HEK293 (cell line): Measurements from ENCODE around the gene BCL7A.

Source experiments
- CTCF ChIA-PET: fragments of 350-600 bp; formaldehyde crosslinking; extraction: SDS; loops from one replicate; lab custom pipeline; 2021; ENCODE audit warnings: antibody characterized with exemption; lab: Yijun Ruan, JAX
- POLR2A ChIA-PET: fragments of 300-600 bp; formaldehyde crosslinking; extraction: SDS; loops from one replicate; lab custom pipeline; 2020; ENCODE audit warnings: antibody characterized with exemption, inconsistent platforms; lab: Yijun Ruan, JAX
- H3K27ac ChIP-seq: fragments of 200-500 bp; sonication (Bioruptor generic); 2 replicates; pipeline ENCODE4 v1.5.1; 2014; ENCODE audit warnings: low read depth, low read length, control low read depth, inconsistent platforms; ENCODE audit errors: extremely low read depth
- H3K36me3 ChIP-seq, 2 experiments: fragments of 200-500 bp in 1 of 2; sonication (Bioruptor generic) in 1 of 2; 1 replicate in 1 of 2; 2 replicates in 1 of 2; pipeline ENCODE4 v1.5.1; 2014 to 2017; ENCODE audit warnings: inconsistent platforms in 2 of 2, low read length in 2 of 2; ENCODE audit not compliant: control insufficient read depth in 2 of 2, insufficient read depth in 1 of 2
- H3K4me1 ChIP-seq: fragments of 200-500 bp; sonication (Bioruptor generic); 2 replicates; pipeline ENCODE4 v1.5.1; 2014; ENCODE audit warnings: mild to moderate bottlenecking, low read length, inconsistent platforms; ENCODE audit not compliant: control insufficient read depth, insufficient read depth
- H3K4me3 ChIP-seq: 2 replicates; pipeline ENCODE4 v1.5.1; 2011; ENCODE audit warnings: low read depth, mild to moderate bottlenecking, control low read depth, low read length, moderate library complexity
- H3K9me3 ChIP-seq: fragments of 200-500 bp; sonication (Bioruptor generic); 2 replicates; pipeline ENCODE4 v1.5.1; 2014; ENCODE audit warnings: low read depth, low read length, inconsistent platforms; ENCODE audit not compliant: control insufficient read depth, insufficient read depth
- OSR2 ChIP-seq: fragments of 450-650 bp; formaldehyde crosslinking; IDR thresholded peaks from 2 replicates; pipeline ENCODE4 v1.5.1; 2016; ENCODE audit warnings: missing biosample characterization, missing genetic modification characterization
- OVOL3 ChIP-seq: fragments of 450-650 bp; formaldehyde crosslinking; IDR thresholded peaks from 2 replicates; pipeline ENCODE4 v1.5.1; 2016; ENCODE audit warnings: missing biosample characterization, missing genetic modification characterization
- PRDM1 ChIP-seq: fragments of 450-650 bp; formaldehyde crosslinking; IDR thresholded peaks from 2 replicates; pipeline ENCODE4; 2016; ENCODE audit warnings: missing biosample characterization, missing genetic modification characterization
- PRDM10 ChIP-seq: fragments of 450-650 bp; formaldehyde crosslinking; IDR thresholded peaks from 2 replicates; pipeline ENCODE4 v1.5.1; 2016; ENCODE audit warnings: missing biosample characterization, missing genetic modification characterization
- PRDM6 ChIP-seq: fragments of 450-650 bp; formaldehyde crosslinking; IDR thresholded peaks from 2 replicates; pipeline ENCODE4 v1.5.1; 2017; ENCODE audit warnings: missing biosample characterization, missing genetic modification characterization
- ZBTB11 ChIP-seq: fragments of 450-650 bp; formaldehyde crosslinking; conservative IDR thresholded peaks from 2 replicates; pipeline ENCODE4 v1.5.1; 2016; ENCODE audit warnings: low read depth, missing biosample characterization, missing genetic modification characterization
- ZBTB20 ChIP-seq: fragments of 450-650 bp; formaldehyde crosslinking; IDR thresholded peaks from 2 replicates; pipeline ENCODE4 v1.5.1; 2016; ENCODE audit warnings: missing biosample characterization, missing genetic modification characterization
- ZFHX2 ChIP-seq: fragments of 450-650 bp; formaldehyde crosslinking; conservative IDR thresholded peaks from 2 replicates; pipeline ENCODE4 v1.5.1; 2016; ENCODE audit warnings: missing biosample characterization, missing genetic modification characterization
- ZNF121 ChIP-seq: fragments of 450-650 bp; formaldehyde crosslinking; IDR thresholded peaks from 2 replicates; pipeline ENCODE4 v1.5.1; 2016; ENCODE audit warnings: missing biosample characterization, missing genetic modification characterization
- ZNF354C ChIP-seq: fragments of 450-650 bp; formaldehyde crosslinking; IDR thresholded peaks from 2 replicates; pipeline ENCODE4 v1.5.1; 2016; ENCODE audit warnings: missing biosample characterization, missing genetic modification characterization, low read depth, borderline replicate concordance
- ZNF473 ChIP-seq: fragments of 450-650 bp; formaldehyde crosslinking; IDR thresholded peaks from 2 replicates; pipeline ENCODE4 v1.5.1; 2017; ENCODE audit warnings: missing biosample characterization, missing genetic modification characterization
- ZNF561 ChIP-seq: fragments of 450-650 bp; IDR thresholded peaks from 2 replicates; pipeline ENCODE4 v1.5.1; 2018; ENCODE audit warnings: missing biosample characterization, missing genetic modification characterization, borderline replicate concordance
- ZNF610 ChIP-seq: fragments of 450-650 bp; formaldehyde crosslinking; IDR thresholded peaks from 2 replicates; pipeline ENCODE4 v1.5.1; 2016; ENCODE audit warnings: missing biosample characterization, missing genetic modification characterization, borderline replicate concordance
- ZNF776 ChIP-seq: fragments of 450-650 bp; formaldehyde crosslinking; IDR thresholded peaks from 2 replicates; pipeline ENCODE4 v1.5.0; 2017; ENCODE audit warnings: missing biosample characterization, missing genetic modification characterization, borderline replicate concordance
- ZNF785 ChIP-seq: fragments of 450-650 bp; formaldehyde crosslinking; IDR thresholded peaks from 2 replicates; pipeline ENCODE4 v1.5.1; 2016; ENCODE audit warnings: missing biosample characterization, missing genetic modification characterization

Gene BCL7A

GRCh38 chr12:122060081-122060501, 38.4 kb downstream of the BCL7A start:
- Histone ChIP-seq H3K4me1 (peaks cover 20% of the 10 kb centered on the region), H3K4me3 (no peak overlapping the region), H3K36me3 (peaks cover 24 to 59% of the 10 kb centered on the region in 2 experiments), H3K9me3 (no peaks in the 10 kb centered on the region), H3K27ac (no peak overlapping the region)
- CTCF ChIA-PET, result interaction anchor here (0.7 to 2.1 kb wide), 2 partner anchors 63 to 68 kb away, joined by 3 to 7 read pairs; no protein-coding TSS in a partner anchor
- POLR2A ChIA-PET, result interaction anchor here (0.5 to 0.6 kb wide), 2 partner anchors 330 to 830 kb away, joined by 3 to 4 read pairs; no protein-coding TSS in a partner anchor
- TF ChIP-seq ZNF354C (tag by site-specific recombination), result no peak
- no peak for TF ChIP-seq ZFHX2 (tag by site-specific recombination)
- no peak for TF ChIP-seq PRDM1
- no peak for TF ChIP-seq ZNF561 (tag by site-specific recombination)
- no peak for TF ChIP-seq ZNF121
- no peak for TF ChIP-seq ZBTB11 (tag by site-specific recombination)
- TF ChIP-seq ZNF473 (tag by site-specific recombination), result no peak
- TF ChIP-seq ZNF610, result no peak
- no peak for TF ChIP-seq OSR2

- CTCF ChIA-PET, result interaction anchor here (3.6 kb wide), 1 partner anchor 62 kb away, joined by 31 read pairs; no protein-coding TSS in a partner anchor
Measured at GRCh38 chr12:122061253-122061652, 39.6 kb downstream of the BCL7A start.

More at GRCh38 chr12:122061253-122061652, 39.6 kb downstream of the BCL7A start:
- H3K4me1 ChIP-seq, result peaks cover 22% of the 10 kb centered on the region
- POLR2A ChIA-PET, result no interaction called here
- no peaks in the 10 kb centered on the region for H3K9me3 ChIP-seq
- no peak overlapping the region for H3K27ac ChIP-seq
- H3K36me3 ChIP-seq, result peaks cover 17 to 48% of the 10 kb centered on the region in 2 experiments
- H3K4me3 ChIP-seq, result no peak overlapping the region
- TF ChIP-seq ZNF776 (tag by site-specific recombination) (no peak), ZNF785 (tag by site-specific recombination) (no peak), ZBTB20 (tag by site-specific recombination) (no peak), PRDM10 (tag by site-specific recombination) (no peak), PRDM6 (no peak), OVOL3 (tag by site-specific recombination) (no peak)
